Skin of body (tissue), 2 donors: Measurements from ENCODE around the gene UBE2C. TPM values are rescaled to one million over a fixed set of nuclear protein-coding genes. Genes with fewer than 3 reads are reported as not detected.
"Not testable (repeated sequence)": the region's sequence is repeated elsewhere in the genome, so short reads cannot be mapped to it uniquely, and the experiment has no call there.

Experiments
- DNase-seq: peaks from one replicate; lab custom pipeline; 2025; lab: John Stamatoyannopoulos, UW
- total RNA-seq: library from RNA; depleted of rRNA; stranded (reverse); fragments of >200 nt; gene quantifications from one replicate; pipeline ENCODE4 v1.2.3, GENCODE V29; 2014

UBE2C gene
- total RNA-seq, 1 donor from 2014 or later: 11.9 TPM

GRCh38 chr20:45797955-45798354 lies 14.5 kb upstream of the UBE2C start:
- not testable (repeated sequence) for DNase-seq

DNA sequence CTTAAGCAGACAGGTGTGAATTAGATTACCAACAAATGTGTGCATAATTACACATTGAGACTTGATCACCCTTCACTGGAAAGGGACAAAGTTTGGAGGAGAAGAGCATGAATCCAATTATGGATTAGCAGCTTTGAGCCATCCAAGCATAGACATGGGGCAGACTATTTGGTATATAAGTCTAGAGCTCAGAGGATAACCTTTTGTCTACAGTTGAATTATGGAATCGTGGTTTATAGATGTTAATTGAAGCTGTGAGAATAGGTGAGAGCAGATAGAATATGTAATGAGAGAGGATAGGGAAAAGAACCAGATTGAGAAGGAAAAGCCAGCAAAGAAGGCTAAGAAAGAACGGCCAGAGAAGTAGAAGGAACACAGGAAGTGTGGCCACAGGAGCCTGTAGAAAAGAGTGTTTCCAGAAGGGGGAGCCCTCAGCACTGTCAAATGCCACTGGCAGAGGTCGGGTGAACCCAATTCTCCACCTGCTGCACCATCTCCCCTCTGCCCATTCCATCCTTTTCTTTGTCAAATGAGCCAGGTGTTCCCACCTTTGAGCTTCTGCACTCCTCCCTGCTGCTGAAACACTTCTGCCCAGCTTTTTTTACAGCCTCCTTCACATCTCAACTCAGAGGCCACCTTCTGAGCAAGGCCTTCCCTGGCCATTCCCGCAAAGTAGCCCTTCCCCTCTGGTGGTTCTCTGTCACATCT lies 13.4 kb upstream of the UBE2C start:
- no peak for DNase-seq

DNA sequence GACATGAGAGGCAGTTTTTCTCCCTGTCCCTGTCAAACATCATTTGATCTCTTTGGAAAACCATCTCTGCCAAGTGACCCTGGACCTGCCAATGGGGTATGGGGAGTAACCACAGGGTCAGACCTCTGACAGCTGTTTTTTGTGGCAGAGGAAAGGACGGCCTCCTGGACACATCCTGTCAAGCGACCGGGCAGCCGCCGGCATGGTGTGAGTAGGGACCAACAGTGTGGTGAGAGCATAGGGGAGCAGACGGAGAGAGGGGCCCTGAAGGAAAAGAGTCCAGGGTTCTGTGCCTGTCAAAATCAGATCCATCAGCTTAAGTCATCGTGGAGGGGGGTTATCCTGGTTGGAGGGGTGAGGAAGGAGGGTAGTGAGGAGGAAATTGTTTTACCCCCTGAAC lies 10.6 kb upstream of the UBE2C start:
- DNase-seq: no peak

GRCh38 chr20:45810191-45810970 lies 2.1 kb upstream of the UBE2C start:
- no peak for DNase-seq

DNA sequence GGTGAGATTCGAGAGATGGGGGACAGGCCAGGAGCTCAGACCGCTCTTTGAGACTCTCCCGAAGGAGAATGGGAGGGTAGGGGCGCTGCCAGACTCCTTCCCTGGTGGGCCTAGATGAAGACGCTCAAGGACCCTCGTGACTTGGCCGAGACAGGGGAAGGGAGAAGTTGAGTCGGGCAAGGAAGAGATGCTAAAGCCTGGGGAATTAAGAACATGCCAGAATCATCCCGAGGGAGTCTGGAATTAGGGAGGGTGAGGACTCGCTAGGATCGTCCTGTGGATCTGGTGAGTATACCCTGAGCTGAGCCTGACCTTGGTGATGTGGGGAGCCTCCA lies 529 bp downstream of the UBE2C start:
- DNase-seq: no peak

- no peak for DNase-seq
Observed at GRCh38 chr20:45813489-45813888, 1.0 kb downstream of the UBE2C start.

- no peak for DNase-seq
Observed at GRCh38 chr20:45814314-45814713, 1.9 kb downstream of the UBE2C start.

DNA sequence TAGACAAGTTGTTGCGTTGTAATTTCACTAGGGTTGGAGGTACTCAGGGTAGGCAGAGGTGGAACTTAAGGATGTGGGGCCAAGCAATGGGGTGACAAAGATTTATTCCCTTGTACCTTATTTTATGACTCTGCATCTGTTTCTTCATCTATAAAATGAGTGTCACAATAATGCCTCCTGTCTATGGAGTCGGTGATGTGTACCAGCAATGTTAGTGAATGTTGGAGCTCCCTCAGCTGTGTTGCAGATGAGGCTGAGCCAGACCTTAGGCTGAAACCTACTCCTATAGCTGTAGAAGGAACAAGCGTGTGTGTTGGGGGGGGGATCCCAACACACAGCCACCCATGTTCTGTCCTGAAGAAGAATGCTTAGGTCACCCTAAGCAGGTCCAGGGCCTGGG lies 4.5 kb downstream of the UBE2C start:
- no peak for DNase-seq

- no peak for DNase-seq
Observed at GRCh38 chr20:45817376-45818194, 5.1 kb downstream of the UBE2C start.

- no peak for DNase-seq
Observed at GRCh38 chr20:45818239-45818638, 5.8 kb downstream of the UBE2C start.

DNA sequence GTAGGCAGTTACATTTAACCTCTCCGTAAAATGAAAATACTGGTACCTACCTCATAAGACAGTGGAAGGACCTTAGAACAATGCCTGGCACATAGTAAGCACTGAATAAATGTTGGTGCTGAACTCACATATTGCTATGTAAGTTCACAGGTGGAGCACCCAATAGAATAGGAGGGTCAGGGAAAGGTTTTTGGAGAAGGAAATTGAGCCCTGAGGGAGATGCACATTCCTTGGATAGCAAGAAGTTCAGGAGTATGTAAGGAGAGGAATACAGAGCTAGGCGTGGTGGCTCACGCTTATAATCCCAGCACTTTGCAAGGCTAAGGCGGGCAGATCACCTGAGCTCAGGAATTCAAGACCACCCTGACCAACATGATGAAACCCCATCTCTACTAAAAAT lies 7.0 kb downstream of the UBE2C start:
- DNase-seq: no peak

DNA sequence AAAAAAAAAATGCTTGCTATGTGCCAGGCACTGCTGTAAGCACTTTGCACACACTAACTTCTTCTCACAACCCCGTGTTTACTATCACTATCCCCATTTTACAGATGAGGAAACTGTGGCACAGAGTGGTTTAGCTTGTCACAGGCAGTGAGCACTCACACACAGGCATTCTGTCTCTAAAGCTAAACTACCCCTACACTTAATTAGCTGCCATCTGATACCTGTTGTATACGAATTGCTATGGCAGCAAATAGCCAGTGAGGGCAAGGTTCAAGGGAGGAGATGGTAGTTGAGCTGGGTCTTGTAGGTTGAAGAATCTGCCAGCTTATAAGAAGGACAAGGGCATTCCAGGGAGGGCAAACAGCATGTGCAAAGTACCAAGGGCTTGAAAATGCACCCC lies 9.5 kb downstream of the UBE2C start:
- no peak for DNase-seq

DNA sequence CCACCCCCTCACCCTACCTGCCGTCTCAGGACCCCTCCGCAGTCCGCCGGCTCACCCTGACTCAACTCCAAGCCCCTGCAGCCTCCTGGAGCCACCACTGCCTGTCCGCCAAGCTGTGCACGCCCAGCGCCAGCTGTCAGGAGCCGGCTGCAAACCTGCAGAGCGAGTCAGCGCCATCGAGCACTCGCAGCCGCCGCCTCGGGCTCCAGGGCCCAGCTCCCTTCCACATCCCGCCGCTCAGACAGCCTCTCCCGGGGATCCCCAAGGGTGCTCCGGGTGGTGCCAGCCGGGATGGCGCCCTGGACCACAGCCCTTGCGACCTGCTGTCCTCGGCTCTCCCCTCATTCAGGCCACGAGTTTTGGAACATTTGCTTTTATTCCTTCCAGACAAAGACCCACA lies 10.4 kb downstream of the UBE2C start:
- DNase-seq: no peak

DNA sequence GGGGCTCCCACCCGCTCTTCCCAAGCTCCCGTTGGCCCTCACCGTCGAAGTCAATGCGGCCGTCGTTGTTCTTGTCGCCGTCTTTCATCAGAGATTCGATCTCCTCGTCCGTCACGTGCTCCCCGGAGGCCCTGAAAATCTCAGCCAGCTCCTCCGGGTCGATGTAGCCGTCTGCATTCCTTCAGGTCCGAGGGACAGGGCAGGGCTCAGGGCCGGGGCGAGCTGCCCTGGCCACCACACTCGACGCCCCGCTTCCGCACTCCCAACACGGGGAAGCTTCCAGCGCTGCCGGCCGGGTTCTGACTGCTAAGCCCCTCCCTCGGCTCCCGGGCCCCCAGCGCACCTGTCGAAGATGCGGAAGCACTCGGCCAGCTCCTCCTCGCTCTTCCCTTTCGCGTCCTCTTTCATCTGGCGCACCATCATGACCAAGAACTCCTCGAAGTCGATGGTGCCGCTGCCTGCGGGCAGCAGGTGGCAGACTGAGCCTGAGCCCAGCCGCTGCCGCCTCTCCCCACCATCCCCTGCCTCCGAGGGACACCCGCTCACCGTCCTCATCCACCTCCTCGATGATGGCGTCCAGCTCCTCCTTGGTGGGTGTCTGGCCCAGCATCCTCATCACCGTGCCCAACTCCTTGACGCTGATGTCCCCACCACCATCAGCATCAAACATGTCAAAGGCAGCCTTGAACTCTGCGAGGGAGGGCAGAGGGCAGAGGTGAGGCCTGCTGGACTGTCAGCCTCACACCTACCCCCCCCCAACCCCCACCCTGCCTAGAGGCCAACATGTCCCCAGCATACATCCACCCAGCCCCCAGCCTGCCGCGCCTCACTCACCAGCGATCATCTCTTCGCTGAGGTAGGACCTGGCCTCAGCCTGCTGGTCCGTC lies 11.7 kb downstream of the UBE2C start:
- DNase-seq: no peak

- DNase-seq: no peak
Observed at GRCh38 chr20:45826381-45827019, 14.1 kb downstream of the UBE2C start.

DNA sequence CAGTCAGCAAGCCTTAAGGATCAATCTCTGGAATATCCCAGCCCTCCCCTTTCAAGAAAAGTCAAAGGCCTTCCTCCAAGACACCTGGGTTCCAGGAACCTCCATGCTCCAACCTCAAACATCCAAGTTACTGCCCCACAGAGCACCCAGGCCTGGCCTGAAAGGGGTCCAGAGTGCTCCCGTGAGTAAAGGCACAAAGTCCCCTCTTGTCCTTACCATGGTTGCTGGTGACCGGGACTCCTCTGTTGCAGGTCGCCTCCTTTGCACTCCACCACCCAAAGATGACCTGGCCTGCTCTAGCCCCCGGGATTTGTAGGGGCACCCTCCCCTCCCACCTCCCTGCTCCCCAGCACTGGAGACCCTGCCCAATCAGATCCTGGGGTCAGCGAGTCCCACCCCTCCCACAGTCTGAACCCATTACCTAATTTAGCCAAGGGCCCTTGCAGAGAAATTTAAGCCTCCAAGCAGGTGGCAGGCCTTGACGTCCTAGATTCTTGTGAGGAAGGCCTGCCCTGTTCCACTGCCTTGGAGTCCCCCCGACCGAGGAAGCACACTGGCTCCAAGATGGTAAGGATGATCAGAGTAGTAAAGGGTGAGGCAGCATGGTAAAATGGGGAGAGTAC lies 14.7 kb downstream of the UBE2C start, which contains the start of gene TNNC2:
TNNC2 (minus strand) TSS at position 283 of the 623 bp plus-strand sequence; CDS start at position 219, 64 bp downstream.
- DNase-seq: no peak

GRCh38 chr20:45827712-45828111 lies 15.3 kb downstream of the UBE2C start:
- no peak for DNase-seq

DNA sequence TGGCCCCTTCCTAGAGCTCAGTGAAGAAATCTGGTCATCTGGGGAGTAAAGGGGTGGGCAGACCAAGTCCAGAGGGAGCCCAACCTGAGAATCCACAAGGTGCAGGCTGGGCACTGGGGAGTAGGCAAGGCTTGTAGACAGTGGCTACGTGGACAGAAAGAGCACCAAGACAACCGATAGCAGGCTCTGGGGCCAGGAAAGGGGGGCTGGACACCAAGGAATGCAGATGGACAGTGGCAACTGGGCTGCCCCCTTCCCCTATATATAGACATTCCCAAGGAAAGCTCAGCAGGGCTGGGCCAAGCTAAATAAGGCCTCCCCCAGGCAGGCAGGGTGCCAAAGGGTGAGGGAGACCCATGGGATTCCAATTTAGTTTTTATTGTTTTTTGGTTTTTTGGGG lies 16.1 kb downstream of the UBE2C start:
- DNase-seq: no peak

GRCh38 chr20:45829673-45830106 lies 17.2 kb downstream of the UBE2C start:
- DNase-seq: not testable (repeated sequence)

DNA sequence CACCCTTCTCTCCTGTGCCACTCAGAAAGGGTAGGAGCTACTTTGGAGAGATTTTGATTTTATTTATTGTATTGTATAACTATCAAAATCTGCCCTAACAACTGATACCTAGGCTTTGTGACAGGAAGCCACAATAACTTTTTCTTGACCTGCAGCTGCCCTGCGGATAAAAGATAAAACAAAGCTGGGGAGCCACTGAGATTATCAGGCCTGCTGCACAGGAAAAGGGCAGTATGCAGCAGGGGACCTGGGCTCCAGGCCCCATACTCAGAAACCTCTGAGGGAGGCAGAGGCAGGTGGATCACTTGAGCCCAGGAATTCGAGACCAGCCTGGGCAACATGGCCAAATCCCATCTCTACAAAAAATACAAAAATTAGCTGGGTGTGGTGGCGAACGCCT lies 20.2 kb downstream of the UBE2C start:
- no peak for DNase-seq
